COLO829 (cell line): ENCODE data around the gene USP30.
"Not testable (repeated sequence)": the region's sequence is repeated elsewhere in the genome, so short reads cannot be mapped to it uniquely, and the experiment has no call there.

Experiments used
- DNase-seq: peaks from one replicate; pipeline ENCODE4 v3.0.0; 2012; ENCODE audit warnings: low spot score

USP30 gene

DNA sequence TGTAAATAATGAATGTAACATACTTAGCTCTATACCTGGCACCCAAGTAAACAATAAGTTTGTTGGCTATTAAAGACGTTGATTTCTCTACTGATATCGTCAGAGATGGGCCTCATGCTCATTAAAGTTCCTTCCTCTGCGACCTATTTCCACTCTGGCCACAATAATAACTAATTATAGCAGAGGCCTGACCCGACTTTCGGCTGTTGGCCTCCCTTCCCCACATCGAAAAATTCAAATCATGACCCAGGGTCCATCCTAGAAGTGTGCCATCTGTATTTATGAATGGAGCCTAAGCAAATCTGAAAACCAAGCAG lies 321 bp upstream of the USP30 start:
- DNase-seq, result no peak

DNA sequence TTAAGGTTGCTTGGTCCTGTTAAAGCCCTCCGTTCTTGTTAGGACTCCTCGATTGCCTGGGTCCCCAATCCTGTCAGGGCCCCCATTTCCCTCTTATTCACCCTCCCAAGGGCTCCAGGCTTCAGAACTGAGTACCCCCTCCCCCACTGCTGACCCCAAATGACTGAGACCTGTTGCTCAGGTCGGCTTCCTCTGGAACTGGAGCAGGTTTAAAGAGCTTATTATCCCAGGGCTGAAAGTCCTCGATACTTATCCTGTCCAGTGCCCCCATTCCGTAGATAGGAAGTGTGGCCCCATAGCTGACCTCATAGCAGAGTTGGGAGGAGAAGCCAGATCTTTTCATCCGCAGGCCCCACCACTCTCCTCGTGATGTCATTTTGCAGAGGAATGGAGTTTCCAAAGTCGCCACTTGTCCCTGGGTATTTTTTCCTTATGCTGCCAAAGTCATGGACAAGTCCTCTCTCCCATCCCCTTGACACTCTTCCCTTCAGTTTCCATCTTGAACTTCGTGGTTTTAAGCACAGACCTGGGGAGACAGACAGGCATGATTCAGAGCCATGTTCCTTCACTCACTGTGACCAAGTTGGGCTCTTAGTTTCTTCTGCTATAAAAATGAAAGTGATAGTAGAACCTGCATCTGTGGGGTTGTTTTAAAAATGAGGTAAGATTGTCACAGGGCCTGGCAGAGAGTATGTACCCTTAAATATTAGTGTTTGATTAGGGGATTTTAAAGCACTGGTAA lies 1.2 kb downstream of the USP30 start:
- DNase-seq, result no peak

DNA sequence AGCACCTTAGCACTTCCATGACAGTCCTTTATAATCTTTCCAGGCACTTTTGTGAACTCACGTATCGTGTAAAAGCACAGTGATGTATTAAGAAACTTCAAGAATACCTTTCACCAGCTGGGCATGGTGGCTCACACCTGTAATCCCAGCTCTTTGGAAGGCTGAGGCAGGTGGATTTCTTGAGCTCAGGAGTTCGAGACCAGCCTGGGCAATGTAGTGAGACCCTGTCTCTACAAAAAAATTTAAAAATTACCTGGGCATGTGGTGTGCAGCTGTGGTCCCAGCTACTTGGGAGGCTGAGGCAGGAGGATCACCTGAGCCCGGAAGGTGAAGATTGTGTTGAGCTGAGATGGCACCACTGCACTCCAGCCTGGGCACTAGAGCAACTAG lies 1.7 kb downstream of the USP30 start:
- DNase-seq, result not testable (repeated sequence)

DNA sequence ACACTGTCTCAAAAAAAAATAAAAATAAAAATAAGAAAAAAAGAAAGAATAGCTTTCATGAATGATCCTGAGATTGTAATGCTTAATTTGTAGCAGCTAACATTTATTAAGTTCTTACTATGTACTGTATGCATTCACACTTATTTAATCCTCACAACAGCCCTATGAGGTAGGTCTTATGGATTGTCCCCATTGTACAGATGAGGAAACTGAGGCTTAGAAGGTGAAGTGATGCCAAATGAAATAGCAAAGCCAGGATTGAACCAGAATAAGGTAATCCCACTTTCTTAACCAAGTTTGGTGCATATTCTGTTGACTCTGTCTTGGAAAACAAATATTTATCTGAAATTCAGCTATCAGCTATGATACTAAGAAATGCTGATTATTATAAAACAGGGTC lies 2.1 kb downstream of the USP30 start:
- no peak for DNase-seq

DNA sequence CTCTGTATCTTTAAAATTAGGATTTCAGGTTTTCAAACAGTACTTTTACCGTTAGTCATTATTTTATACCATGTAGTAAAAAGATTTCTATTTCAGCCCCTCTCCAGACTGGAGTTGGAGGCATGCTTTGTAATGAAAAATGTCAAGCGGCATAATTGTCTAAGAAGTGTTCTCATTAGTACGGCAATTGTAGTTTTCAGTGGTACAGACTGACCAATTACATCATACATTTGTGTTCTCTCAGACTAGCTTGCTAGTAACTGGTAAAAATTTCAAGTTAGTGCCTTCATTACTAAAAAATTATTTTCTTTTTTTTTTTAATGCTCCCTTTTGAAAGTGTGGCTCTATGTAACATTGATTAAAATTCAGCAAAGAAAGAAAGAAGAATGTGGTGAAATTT lies 4.5 kb downstream of the USP30 start:
- no peak for DNase-seq

DNA sequence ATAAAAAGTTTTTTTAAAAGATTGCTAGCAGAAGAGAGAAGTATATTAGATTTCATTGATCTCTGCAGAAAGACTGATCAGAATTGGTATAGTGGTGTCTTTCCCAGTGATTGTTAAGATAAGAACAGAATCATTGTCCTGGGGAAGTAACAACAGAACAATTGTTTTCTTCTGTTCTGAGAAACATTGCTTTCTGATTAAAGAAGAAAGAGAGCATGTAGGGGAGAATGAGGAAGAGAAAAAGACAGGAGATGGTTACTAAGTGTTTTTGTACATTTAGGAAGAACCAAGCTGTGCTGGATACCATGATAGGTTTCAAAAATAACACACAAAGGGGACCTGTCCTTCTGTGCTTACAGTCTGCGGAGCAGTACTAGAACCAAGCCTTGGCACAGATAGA lies 5.0 kb downstream of the USP30 start:
- DNase-seq, result no peak

DNA sequence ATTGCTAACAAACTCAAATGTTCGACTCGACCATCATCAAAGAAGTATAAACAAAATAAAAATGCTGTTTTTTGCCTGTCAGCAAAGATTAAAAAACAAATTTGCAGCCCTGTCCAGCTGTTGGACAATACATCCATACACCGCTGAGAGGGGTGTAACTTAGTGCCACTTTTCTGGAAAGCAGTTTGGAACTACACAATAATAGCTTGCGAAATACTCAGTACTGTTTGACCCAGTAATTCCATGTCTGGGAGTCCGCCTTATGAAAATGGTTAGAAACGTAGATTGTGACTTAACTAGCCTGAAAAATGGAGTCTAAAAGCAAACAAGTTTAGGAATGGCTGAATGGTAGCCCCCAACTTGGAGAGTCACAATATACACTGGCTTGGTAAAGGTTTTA lies 6.4 kb downstream of the USP30 start:
- DNase-seq, result no peak

DNA sequence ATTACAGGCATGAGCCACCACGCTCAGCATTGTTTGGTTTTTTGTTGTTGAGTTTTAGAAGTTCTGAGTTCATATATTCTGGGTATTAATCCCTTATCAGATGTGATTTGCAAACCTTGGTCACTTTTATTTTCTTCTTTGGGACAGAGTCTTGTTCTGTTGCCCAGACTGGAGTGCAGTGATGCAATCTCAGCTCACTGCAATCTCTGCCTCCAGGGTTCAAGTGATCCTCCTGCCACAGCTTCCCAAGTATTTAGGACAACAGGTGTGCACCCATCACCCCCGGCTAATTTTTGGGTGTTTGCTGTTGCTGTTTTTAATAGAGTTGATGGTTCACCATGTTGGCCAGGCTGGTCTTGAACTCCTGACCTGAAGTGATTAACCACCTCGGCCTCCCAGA lies 11.8 kb downstream of the USP30 start:
- no peak for DNase-seq

DNA sequence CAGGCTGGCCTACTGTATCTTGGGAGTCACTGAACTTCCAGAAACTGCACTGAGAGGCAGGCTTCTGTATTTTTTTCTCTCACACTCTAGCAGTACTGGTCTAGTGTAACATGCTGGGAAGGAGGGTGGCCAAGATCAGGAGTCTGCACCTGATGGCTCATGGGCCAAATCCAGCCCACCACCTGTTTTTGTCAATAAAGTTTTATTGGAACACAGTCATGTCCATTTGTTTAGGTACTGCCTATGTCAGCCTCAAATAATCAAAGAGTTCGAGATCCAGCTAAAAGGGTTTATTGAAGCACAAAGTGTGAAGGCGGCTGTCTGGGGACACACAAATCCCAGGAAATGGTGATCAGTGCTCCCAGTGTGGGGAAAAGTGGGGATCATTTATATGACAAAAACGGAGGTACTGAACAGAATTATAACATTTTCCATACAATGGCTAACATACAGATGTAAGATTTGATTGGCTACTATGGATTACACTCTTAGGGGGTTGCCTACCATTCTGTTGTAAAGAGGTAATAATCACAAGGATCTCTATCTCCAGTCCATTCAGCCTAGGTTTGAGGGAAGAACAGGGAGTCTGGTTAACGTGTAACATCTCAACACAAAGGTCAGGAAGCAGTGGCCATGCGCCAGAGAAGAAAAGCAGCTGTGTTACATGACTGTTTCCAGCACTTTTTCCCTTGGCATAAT lies 12.9 kb downstream of the USP30 start:
- no peak for DNase-seq

DNA sequence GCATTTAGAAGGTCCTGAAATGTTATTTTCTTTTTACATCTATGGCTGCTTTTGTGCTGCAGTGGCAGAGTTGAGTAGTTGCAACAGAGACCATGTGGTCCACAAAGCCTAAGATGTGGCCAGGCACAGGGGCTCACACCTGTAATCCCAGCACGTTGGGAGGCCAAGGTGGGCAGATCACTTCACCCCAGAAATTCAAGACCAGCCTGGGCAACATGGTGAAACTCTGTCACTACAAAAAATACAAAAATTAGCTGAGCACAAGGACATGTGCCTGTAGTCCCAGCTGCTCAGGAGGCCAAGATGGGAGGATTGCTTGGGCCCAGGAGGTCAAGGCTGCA lies 13.4 kb downstream of the USP30 start:
- no peak for DNase-seq

DNA sequence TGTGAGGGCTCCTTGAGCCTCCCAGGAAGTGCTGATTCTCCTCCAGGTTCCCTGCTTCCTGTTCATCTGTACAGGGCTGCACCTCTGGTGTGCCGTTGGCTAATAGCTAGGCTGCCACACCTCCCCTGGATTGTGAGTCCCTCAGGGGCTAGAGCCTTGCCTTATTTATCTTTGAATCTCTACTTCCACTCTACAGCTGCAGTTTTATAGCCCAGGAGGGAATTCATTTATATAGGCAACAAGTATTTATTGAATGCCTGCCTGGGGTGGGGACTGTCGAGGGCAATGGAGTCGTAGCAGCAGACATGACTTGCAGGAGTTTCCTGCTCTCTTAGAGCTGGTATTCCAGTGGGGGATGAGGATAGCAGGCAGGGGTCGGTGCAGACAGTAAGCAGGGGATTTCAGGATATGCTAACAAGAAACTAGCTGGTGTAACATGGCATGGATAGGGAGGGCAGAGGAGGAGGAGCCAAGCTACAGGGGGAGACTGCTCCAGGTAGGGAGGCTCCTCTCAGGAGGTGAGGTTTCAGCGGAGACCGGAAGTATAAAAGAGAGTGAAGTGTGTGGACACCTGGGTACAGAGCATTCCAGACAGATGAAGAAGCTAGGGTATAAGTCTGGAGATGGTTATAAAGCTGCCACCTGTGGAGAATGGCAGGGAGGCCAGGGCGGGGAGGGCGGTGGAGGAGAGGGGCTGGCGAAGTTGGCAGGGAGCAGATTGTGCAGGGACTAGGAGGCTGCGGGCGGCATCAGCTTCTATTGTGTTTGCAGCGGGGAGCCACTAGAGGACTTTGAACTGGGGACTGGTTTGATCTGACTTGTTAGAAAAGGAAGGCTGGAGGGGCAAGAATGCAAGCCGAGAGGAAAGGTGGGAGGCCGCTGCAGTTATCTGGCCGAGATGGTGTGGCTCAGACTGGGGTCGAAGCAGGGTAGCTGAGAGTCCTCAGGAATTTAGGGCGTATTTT lies 17.2 kb downstream of the USP30 start:
- DNase-seq, result no peak

DNA sequence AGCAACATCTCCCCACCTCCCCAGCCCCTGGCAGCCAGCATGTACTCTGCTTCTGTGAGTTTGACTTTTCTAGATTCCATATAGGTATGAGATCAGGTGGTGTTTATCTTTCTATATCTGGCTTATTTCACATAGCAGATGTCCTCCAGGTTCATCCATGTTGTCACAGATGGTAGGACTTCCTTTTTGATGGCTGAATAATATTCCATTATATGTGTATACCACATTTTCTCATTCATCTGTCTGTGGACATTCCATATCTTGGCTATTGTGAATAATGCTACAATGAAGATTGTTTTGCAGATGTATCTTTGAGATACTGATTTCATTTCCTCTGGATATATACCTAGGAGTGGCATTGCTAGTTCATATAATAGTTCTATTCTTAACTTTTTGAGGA lies 22.5 kb downstream of the USP30 start:
- DNase-seq, result no peak

DNA sequence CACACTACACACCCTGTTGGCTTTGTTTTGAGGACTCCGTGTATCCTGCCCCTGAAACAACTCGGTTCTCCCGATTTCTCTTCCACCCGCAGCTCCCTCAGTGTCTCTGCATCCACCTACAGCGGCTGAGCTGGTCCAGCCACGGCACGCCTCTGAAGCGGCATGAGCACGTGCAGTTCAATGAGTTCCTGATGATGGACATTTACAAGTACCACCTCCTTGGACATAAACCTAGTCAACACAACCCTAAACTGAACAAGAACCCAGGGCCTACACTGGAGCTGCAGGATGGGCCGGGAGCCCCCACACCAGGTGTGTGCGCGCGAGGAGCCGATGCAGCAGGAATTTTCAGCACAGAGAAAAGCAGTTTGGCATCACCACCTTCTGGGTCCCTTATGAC lies 30.4 kb downstream of the USP30 start:
- no peak for DNase-seq

DNA sequence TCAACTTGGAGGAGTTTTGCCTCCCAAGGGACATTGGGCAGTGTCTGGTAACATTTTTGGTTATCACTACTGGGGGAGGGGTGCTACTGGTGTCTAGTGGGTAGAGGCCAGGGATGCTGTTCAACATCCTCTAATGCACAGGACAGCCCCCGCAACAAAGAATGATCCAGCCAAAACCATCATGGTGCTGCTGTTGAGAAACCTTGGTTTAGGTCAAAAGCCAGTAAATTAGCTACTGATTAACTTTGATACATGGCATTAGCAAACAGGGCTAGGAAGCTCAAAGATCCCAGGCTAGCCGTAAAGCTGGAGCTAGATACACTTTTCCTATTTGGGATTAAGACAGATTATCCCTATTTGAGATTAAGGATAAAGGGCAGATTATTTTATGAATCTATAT lies 32.0 kb downstream of the USP30 start:
- no peak for DNase-seq

DNA sequence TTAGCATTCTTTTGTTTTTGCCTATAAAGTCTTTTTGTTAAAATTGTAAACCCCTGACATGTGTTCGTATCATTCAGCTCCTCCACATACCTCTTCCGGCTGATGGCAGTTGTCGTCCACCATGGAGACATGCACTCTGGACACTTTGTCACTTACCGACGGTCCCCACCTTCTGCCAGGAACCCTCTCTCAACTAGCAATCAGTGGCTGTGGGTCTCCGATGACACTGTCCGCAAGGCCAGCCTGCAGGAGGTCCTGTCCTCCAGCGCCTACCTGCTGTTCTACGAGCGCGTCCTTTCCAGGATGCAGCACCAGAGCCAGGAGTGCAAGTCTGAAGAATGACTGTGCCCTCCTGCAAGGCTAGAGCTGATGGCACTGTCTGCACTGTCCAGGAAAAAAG lies 33.2 kb downstream of the USP30 start:
- DNase-seq, result no peak

DNA sequence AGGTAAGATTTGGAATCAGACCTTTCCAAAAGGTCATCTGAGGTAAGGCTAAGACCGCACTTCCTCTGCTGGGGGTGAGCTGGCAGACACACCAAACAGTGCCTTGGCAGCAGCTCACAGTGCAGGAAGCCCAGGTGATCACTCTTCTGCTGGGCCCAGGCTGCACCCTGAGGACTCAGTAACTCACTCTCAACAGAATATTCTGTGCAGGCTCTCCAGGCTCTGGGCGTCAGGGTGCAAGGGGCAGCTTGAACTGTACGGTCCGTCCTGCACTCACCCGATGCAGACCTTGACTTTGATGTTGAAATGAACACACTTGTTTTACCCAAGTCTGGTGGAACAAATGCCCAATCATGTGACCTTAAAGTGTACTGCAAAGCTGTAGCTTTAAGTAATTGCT lies 34.9 kb downstream of the USP30 start:
- DNase-seq, result no peak

DNA sequence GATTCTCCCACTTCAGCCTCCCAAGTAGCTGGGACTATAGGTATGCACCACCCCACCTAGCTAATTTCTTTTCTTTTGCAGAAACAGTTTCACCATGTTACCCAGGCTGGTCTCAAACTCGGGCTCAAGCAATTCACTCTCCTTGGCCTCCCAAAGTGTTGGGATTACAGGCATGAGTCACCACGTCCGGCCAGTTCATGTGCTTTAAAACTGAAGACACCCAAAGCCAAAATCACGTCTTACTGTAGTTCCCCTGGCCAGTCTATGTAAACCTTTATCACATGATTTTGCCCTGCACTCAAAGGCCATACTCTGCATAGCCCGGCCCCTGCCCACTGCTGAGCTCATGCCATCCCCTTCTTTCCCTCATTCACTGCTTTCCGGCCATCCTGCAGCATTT lies 36.4 kb downstream of the USP30 start:
- DNase-seq, result no peak

DNA sequence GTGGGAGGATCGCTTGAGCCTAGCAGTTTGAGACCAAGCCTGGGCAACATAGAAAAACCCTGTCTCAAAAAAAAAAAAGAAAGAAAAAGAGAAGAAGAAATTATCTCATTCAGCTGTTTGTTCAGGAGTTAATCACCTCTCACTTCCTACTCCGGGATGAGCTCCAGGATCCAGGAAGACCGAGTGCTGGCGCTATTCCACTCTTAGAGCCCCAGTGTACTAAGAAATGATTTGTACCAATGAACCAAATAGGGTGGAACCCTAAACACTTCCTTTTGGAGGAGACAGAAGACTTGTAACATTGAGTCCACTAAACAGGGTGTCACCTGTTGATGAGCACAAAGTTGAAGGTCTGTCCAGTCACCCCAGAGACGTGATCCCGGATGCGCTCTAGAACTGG lies 37.3 kb downstream of the USP30 start:
- DNase-seq, result no peak

DNA sequence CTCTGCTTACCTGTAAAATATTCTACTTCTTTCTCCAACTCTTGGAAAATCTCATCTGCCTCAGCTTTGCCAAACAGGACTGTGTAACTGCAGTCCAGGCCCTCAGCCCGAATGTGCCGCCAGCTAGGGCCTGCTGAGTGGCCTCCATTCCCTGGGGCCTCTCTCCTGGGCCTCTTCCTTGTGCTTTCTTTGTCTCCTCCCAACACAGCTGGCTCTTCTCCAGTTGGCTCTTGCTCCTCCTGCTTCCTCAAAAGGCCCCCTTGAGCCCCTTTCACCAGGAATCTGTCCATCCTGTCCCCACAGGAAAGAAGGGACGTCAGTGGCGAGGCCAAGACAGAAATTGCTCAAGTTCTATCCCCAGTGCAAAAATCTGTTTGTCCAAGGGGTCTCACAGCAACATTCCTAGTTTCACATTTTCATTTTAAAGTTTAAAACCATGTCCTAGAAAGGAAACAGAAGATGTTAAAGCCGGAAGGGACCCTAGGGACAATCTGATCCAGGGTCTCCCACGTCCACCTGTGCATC lies 40.2 kb downstream of the USP30 start:
- DNase-seq, result no peak

DNA sequence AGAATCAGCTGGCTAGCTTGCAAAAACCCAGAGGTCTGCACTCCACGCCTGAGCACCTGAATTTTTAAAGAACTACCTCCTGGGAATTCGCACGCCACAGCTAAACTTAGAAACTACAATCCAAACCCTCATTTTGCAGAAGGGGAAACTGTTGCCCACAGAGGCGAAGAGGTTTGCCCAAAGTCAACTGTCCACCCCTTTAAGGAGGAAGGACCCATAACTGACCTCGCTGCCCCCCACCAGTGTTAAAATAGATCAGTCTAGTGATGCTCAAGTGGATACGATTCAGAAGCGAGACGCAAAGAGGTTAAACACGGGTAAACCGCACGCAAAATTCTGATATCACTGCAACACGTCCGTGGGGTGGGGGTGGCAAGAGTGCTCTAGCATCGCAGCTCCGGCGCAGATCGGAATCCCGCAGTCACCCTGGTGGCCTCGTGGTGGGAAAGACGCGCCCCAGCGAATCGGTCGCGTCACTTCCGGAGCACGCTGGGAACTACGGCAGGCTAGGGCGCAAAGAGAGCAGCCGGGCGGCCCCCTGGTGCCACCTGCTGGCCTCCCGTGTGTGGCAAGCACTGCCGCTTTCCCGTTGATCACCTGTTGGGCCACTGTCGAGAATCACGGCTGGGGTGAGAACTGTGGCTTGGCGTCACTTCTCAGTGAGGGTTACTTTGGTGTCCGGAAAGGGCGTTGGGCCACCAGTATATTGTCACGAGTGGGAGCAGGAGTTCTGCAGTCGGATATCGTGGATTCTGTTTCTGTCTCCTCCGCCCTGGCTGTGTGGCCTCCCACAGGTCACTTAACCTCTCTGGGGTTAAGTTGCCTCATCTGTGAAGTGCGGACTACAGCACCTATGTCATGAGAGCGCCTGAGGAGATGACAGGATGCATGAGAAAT lies 40.9 kb downstream of the USP30 start, which contains the start of gene ALKBH2:
ALKBH2 (minus strand) TSS at position 451 of the 897 bp plus-strand sequence. CDS start 686 bp downstream, outside the sequence.
- peak; percentile 86 for DNase-seq

DNA sequence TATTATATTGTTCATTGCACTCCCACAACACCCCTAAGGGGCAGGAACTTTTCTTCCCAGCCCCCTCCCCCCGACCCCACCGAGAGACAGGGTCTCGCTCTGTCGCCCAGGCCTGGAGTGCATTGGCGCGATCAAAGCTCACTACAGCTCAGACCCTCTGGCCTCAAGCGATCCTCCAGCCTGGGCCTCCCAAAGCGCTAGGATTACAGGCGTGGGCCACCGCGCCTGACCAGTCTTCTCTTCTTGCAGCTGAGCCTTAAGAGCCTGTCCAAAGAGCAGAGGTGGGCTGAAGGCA lies 44.7 kb downstream of the USP30 start:
- no peak for DNase-seq
